IPS-20b (cell line): Measurements from ENCODE around the gene FOXN3.
A peak's percentile ranks its signal among the peaks of the same experiment; 100 is the strongest.

ENCODE experiments used
- H3K27ac ChIP-seq: one replicate; pipeline ENCODE4 v1.5.1; 2013; ENCODE audit warnings: low read length
- H3K27me3 ChIP-seq: 2 replicates; pipeline ENCODE4 v1.6.1; 2013; ENCODE audit warnings: mild to moderate bottlenecking, low read length, inconsistent platforms; ENCODE audit not compliant: insufficient read depth
- H3K36me3 ChIP-seq: 2 replicates; pipeline ENCODE4 v1.6.1; 2013; ENCODE audit warnings: low read depth, mild to moderate bottlenecking, inconsistent platforms, low read length, moderate library complexity; ENCODE audit not compliant: insufficient read depth
- H3K4me1 ChIP-seq: 2 replicates; pipeline ENCODE4 v1.6.1; 2013; ENCODE audit warnings: mild to moderate bottlenecking, control low read depth, inconsistent platforms, low read length, moderate library complexity; ENCODE audit not compliant: insufficient read depth
- H3K4me3 ChIP-seq: 2 replicates; pipeline ENCODE4 v1.5.1; 2013; ENCODE audit warnings: mild to moderate bottlenecking, low read length, inconsistent platforms
- H3K9ac ChIP-seq: 2 replicates; pipeline ENCODE4 v1.6.1; 2013; ENCODE audit warnings: low read depth, mild to moderate bottlenecking, inconsistent platforms, low read length, moderate library complexity
- H3K9me3 ChIP-seq: 2 replicates; pipeline ENCODE4 v1.6.1; 2013; ENCODE audit warnings: mild to moderate bottlenecking, low read depth, low read length, inconsistent platforms; ENCODE audit not compliant: insufficient read depth

Gene FOXN3

DNA sequence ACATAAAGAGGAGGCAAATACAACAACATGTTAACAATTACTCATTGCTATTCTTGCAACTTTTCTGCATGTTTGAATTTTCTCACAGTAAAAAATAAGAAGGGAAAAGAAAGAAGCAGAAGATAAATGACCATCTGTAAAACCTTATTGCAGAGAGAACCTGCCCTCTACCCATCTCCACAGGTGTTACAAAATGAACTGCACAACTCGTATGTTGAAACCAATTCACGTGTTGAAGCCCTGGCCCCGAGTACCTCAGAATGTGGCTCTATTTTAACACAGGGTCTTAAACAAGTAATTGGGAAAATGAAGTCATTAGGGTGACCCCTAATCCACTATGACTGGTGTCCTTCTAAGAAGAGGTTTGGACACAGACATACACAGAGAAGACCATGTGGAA lies 39.5 kb downstream of the FOXN3 start:
- no peak overlapping the region for H3K9ac ChIP-seq
- peaks cover 3% of the 10 kb centered on the region for H3K4me1 ChIP-seq
- H3K36me3 ChIP-seq: peaks cover 5% of the 10 kb centered on the region; the same call in 1 of the 2 replicates
- H3K9me3 ChIP-seq: no peaks in the 10 kb centered on the region
- no peaks in the 10 kb centered on the region for H3K27me3 ChIP-seq
- H3K27ac ChIP-seq: no peak overlapping the region
- H3K4me3 ChIP-seq: no peak overlapping the region

DNA sequence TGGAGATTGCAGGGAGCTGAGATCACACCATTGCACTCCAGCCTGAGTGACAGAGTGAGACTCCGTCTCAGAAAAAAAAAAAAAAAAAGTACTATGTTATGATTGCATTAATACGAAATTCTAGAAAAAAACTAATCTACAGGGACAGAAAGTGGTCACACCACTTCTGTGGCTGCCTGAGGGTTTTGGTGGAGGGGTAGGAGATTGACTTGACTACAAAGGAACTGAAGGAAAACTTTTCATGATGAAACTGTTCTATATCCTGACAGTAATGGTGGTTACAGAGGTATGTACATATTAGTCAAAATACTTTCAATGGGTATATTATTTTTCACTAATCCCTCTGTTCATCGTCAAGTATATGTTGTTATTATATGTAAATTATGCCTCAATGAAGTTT lies 42.1 kb downstream of the FOXN3 start:
- Histone ChIP-seq H3K9ac (no peak overlapping the region), H3K4me3 (no peak overlapping the region), H3K36me3 (peaks cover 5% of the 10 kb centered on the region; the same call in 1 of the 2 replicates), H3K4me1 (peaks cover 13% of the 10 kb centered on the region), H3K9me3 (no peaks in the 10 kb centered on the region), H3K27ac (no peak overlapping the region), H3K27me3 (no peaks in the 10 kb centered on the region)

DNA sequence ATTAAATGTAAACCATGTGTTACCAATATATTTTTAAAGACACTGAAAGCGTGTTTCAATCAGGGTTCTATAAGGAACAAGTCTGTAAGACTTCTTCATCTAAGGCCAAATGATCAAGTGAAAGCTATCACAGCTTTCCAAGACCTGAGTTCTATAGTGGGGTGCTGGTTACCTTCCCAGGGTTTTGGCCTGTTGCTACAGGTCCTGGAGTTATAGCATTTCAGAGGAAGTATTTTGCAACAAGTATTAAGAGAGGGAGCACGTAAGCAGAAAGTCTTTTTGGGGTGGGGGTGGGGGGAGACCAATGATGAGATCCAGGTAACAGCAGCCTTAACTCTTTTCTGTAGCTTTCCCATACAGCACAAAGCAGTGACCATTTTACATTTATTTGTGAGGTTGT lies 43.8 kb downstream of the FOXN3 start:
- Histone ChIP-seq H3K27ac (no peak overlapping the region), H3K27me3 (no peaks in the 10 kb centered on the region), H3K9ac (no peak overlapping the region), H3K9me3 (no peaks in the 10 kb centered on the region), H3K4me3 (no peak overlapping the region), H3K4me1 (peaks cover 22% of the 10 kb centered on the region), H3K36me3 (no peaks in the 10 kb centered on the region)

DNA sequence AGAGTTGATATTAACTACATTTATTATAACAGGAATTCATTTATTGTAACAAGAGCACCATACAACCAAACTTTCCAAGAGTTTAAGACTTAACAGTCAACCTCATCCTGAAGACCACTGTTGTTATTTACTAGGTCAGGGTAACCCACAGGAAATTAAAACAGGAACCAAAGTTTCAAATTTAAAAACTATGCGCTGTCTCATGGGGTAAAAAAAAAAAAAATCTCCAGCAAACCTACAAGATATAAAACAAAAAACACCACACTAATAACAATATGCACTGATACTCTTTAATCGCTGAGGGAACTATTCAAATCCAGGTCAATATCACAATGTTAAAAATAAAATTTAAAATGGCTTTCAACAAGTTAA lies 44.5 kb downstream of the FOXN3 start:
- H3K27ac ChIP-seq: no peak overlapping the region
- no peaks in the 10 kb centered on the region for H3K36me3 ChIP-seq
- no peak overlapping the region for H3K4me3 ChIP-seq
- no peaks in the 10 kb centered on the region for H3K27me3 ChIP-seq
- H3K9me3 ChIP-seq: no peaks in the 10 kb centered on the region
- peaks cover 22% of the 10 kb centered on the region for H3K4me1 ChIP-seq
- no peak overlapping the region for H3K9ac ChIP-seq

DNA sequence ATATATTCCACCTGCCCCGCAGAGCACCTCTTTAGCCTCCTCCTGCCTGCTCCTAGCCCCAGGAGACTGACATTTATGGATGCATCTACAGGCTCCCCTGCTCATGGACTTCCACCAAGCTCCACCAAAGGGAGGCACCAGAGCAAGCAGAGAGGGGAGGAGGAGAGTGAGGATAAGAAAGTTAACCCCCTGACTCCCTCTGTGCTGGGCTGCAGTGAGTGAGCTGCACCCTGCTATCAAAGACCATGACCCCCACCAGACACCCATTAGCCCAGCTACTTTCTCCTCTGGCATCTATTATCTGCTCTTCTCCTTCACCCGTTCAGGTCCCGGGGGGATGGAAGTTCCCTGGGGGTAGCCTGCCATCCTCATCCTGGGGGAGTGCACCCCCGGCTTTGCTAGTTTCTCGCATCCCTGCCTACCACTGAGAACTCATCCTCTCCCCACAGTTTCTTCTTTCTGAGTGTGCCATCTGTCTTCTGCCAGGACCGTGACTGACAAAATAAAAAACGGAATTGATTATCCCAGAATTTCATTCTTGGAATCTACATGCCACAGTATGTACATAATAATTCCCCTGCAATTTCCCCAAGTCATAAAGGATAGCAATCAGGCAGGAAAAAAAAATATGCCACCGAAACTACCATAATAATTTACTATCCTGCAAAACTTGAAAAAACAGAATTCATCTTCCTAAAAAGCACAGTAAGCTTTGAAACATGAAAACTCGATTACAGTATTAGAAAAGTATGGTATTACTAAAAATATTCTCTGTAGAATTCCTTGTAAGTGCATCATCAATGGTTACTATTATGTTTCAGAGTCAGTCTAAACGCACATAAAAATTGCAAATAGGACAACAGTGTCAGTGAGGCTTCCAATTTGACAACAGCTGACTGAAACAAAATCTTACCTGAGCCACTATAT lies 45.2 kb downstream of the FOXN3 start:
- peaks cover 22% of the 10 kb centered on the region for H3K4me1 ChIP-seq
- H3K4me3 ChIP-seq: no peak overlapping the region
- H3K9ac ChIP-seq: no peak overlapping the region
- no peaks in the 10 kb centered on the region for H3K9me3 ChIP-seq
- no peaks in the 10 kb centered on the region for H3K27me3 ChIP-seq
- no peaks in the 10 kb centered on the region for H3K36me3 ChIP-seq
- H3K27ac ChIP-seq: no peak overlapping the region

DNA sequence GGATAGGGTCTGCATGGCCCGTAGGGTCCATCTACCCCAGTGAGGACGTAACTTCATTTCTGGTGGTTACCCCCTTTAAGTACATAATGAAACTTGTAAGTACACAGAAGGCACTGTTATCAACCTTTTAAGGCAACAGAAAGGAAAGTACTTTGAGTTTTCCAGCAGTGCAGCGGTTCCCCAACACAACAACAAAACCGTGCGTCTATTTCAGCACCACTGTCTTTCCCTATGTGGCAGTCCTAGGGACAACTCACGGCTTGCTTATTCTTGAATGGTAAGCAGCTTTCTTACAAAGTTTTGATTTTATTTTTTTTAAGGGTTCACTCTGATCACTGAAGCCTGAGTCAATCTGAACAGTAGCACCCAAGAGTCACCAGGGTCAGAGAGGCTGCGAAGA lies 46.3 kb downstream of the FOXN3 start:
- no peak overlapping the region for H3K9ac ChIP-seq
- H3K4me1 ChIP-seq: peaks cover 22% of the 10 kb centered on the region
- no peak overlapping the region for H3K4me3 ChIP-seq
- H3K36me3 ChIP-seq: no peaks in the 10 kb centered on the region
- no peaks in the 10 kb centered on the region for H3K27me3 ChIP-seq
- no peak overlapping the region for H3K27ac ChIP-seq
- H3K9me3 ChIP-seq: no peaks in the 10 kb centered on the region

DNA sequence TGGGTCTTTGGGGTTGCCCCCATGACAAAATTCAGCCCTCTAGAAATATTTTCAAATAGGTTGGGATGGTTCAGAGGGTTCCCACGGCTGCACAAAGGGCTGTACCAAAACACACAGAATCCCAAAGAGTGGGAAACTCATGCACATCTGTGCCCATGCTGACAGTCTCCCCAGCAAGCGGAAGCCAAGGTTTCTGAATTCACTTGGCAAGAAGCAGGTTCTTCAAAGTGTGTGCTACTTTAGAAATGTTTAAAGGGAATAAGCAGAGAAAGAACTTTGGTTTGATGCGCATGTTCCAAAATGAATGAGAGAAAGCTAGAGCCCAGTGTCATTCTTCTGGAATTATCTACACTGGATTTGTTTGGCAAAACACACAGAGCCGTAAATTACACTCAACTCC lies 46.7 kb downstream of the FOXN3 start:
- Histone ChIP-seq H3K9me3 (no peaks in the 10 kb centered on the region), H3K36me3 (no peaks in the 10 kb centered on the region), H3K4me3 (no peak overlapping the region), H3K9ac (no peak overlapping the region), H3K27me3 (no peaks in the 10 kb centered on the region), H3K27ac (no peak overlapping the region), H3K4me1 (peaks cover 25% of the 10 kb centered on the region)

GRCh38 chr14:89369656-89370055 lies 47.4 kb downstream of the FOXN3 start:
- Histone ChIP-seq H3K9ac (no peak overlapping the region), H3K27me3 (no peaks in the 10 kb centered on the region), H3K27ac (no peak overlapping the region), H3K36me3 (no peaks in the 10 kb centered on the region), H3K4me1 (peaks cover 31% of the 10 kb centered on the region), H3K9me3 (no peaks in the 10 kb centered on the region), H3K4me3 (no peak overlapping the region)

DNA sequence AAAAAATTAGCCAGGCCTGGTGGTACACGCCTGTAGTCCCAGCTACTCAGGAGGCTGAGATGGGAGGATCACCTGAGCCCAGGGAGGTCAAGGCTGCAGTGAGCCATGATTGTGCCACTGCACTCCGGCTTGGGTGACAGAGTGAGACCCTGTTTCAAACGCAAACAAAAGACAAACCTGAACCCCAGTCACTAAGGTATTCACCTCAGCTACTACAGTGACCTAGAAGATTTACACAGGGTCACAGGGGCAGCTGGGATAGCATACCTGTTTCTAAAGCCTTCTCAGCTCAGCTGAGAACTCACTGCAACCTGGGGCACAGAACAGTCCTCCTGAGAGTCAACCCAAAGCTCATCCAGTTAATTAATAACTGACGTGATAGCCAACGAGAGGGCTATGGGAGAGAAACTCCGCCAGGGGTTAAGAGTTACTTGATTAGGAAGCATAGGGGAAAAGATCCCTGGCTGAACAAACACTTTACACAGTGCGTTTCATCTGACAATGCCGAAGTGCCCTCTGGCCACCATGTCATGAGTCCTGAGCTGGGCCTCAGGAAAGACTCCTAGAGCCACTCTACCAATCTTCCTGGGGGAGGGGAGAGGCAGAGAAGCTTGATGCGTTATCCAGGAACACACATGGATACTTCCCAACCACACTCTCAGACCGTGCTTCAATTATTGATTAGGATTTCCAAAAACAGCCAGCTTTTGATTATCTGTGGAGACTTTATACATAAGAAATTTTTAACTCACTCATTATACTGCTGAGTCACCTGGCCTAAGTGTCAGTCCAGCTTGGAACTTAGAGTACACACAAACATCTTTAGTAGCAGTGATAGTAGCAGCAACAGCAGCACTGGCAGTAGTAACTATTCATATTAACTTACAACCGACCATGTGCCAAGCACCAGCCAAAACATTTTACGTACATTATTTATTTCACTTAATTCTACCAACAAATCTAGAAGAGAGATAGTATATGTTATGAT lies 48.2 kb downstream of the FOXN3 start:
- 0 out of 2 replicates have a peak overlapping the region, but pooled peaks have one; percentile 1 for H3K9ac ChIP-seq

DNA sequence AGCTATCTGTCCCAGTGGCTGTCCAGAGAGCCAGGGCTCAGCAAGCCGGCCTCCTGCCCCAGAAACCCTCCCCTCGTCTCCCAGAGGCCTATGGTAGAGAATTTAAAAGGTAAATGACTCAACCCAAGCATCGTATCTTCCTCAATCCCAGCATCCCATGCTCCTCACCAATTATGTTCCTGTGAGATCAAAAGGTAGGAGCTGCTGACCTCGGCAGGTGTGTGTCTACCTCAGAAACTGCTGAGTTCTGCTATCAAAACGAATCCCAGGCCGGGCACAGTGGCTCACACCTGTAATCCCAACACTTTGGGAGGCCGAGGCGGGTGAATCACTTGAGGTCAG lies 49.3 kb downstream of the FOXN3 start:
- Histone ChIP-seq H3K27ac (no peak overlapping the region), H3K4me1 (peaks cover 30% of the 10 kb centered on the region), H3K9ac (no peak overlapping the region), H3K9me3 (no peaks in the 10 kb centered on the region), H3K36me3 (0 out of 2 replicates have a peak, but pooled peaks cover 4% of the 10 kb centered on the region), H3K4me3 (no peak overlapping the region), H3K27me3 (no peaks in the 10 kb centered on the region)

More for the DNA sequence above, 48.2 kb downstream of the FOXN3 start:
- Histone ChIP-seq H3K9me3 (no peaks in the 10 kb centered on the region), H3K4me3 (no peak overlapping the region), H3K27me3 (no peaks in the 10 kb centered on the region), H3K36me3 (no peaks in the 10 kb centered on the region), H3K4me1 (peaks cover 33% of the 10 kb centered on the region), H3K27ac (peak overlapping the region; percentile 7)

DNA sequence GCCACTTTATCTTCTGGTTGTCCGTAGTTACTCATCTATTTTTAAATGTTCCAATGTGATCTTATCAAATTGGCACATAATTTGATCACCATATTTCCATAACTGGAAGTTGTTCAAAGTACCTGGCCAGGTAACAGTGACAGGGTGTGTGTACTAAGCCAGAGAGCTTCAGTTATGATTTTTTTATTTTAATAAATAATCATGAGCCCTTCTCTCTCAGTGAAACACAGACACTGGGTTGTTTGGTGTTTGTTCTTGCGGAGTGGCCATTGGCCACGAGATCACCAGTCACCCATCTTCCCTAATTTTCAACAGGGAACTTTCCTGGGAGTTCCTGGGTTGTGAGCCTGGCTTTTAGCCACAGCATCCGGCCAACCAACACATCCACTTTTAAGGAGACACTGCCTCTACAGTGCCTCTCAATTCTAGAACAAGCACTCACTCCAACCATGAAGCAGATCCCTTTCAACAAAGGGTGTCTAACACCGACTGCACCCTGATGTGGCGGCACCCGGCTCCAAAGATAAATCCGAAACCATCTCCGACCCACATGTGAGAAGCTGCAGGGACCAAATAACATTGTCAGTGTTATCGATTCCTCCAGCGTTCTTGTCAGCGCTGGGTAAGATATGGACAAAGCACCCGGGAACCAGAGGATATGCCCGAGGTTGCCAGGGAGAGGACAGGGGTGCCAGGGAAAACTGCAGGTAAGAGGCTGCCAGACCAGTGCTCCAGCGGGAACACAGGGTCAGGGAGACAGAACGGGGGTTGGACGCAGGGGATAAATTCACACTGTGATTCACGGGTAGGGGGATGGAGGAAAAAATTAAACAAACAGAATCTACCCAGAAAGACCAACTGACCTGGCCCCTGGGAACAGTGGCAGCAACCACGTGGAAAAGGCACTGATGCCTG lies 49.9 kb downstream of the FOXN3 start:
- H3K27ac ChIP-seq: no peak overlapping the region
- no peak overlapping the region for H3K9ac ChIP-seq
- peaks cover 30% of the 10 kb centered on the region for H3K4me1 ChIP-seq
- 0 out of 2 replicates have a peak, but pooled peaks cover 4% of the 10 kb centered on the region for H3K36me3 ChIP-seq
- H3K9me3 ChIP-seq: no peaks in the 10 kb centered on the region
- H3K4me3 ChIP-seq: no peak overlapping the region
- no peaks in the 10 kb centered on the region for H3K27me3 ChIP-seq
